ENCODE measurements around the gene VAMP4. TPM values are rescaled to one million over a fixed set of nuclear protein-coding genes. Genes with fewer than 3 reads are reported as not detected.
"Not testable (repeated sequence)": the region's sequence is repeated elsewhere in the genome, so short reads cannot be mapped to it uniquely, and the experiment has no call there.

The VAMP4 gene
- total and polyA plus RNA-seq, 2 donors = 5.9 to 13.4 TPM

DNA sequence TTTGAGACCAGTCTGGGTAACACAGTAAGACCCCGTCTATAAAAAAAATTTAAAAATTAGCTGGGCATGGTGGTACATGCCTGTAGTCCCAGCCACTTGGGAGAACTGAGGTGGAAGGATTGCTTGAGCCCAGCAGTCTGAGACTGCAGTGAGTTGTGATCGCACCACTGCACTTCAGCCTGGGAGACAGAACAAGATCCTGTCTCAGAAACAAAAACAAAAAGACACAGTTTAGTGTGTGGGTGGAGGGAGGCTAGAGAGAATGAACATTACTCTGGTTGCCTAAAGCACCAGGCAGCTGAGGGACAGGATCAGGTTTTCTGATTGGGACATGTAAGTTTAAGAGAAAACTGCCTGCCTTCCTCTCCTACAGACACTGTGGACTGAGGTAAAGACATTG is 42.3 kb downstream of the VAMP4 start:
- no peaks in the 10 kb centered on the region for H3K4me1 ChIP-seq (ENCODE audit: control insufficient read depth in 2 of 2, insufficient read depth in 2 of 2, low read length in 2 of 2)
- whole genome bisulfite sequencing = 92% methylated on average over 2 of the region's 2 CpGs
- no peak overlapping the region for H3K27ac ChIP-seq (ENCODE audit: low read depth in 1 of 2, low read length in 1 of 2)
- peaks cover 0 to 4% of the 10 kb centered on the region in 2 donors for H3K9me3 ChIP-seq (ENCODE audit: control insufficient read depth in 2 of 2, insufficient read depth in 1 of 2, low read length in 1 of 2)
- DNase-seq (ENCODE audit: low read depth in 6 of 9, low spot score in 9 of 9) = no peak
- H3K4me3 ChIP-seq (ENCODE audit: low read length in 2 of 2) = no peak overlapping the region
- peaks cover 0 to 2% of the 10 kb centered on the region in 2 donors for H3K36me3 ChIP-seq (ENCODE audit: control insufficient read depth in 2 of 2, insufficient read depth in 2 of 2, low read length in 1 of 2)
- H3K27me3 ChIP-seq (ENCODE audit: control insufficient read depth in 2 of 2, insufficient read depth in 1 of 2, low read length in 1 of 2) = no peaks in the 10 kb centered on the region

DNA sequence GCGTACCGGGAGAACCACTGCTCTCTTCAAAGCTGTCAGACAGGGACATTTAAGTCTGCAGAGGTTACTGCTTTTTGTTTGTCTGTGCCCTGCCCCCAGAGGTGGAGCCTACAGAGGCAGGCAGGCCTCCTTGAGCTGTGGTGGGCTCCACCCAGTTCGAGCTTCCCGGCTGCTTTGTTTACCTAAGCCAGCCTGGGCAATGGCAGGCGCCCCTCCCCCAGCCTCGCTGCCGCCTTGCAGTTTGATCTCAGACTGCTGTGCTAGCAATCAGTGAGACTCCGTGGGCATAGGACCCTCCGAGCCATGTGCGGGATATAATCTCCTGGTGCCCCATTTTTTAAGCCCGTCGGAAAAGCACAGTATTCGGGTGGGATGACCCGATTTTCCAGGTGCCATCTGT is 46.1 kb downstream of the VAMP4 start:
- WGBS = 94% methylated on average over 14 of the region's 14 CpGs
- H3K4me3 ChIP-seq (ENCODE audit: low read length in 2 of 2); H3K27ac ChIP-seq (ENCODE audit: low read depth in 1 of 2, low read length in 1 of 2); H3K36me3 ChIP-seq (ENCODE audit: control insufficient read depth in 2 of 2, insufficient read depth in 2 of 2, low read length in 1 of 2); H3K4me1 ChIP-seq (ENCODE audit: control insufficient read depth in 2 of 2, insufficient read depth in 2 of 2, low read length in 2 of 2); H3K9me3 ChIP-seq (ENCODE audit: control insufficient read depth in 2 of 2, insufficient read depth in 1 of 2, low read length in 1 of 2); DNase-seq (ENCODE audit: low read depth in 6 of 9, low spot score in 9 of 9); H3K27me3 ChIP-seq (ENCODE audit: control insufficient read depth in 2 of 2, insufficient read depth in 1 of 2, low read length in 1 of 2): not testable (repeated sequence)

DNA sequence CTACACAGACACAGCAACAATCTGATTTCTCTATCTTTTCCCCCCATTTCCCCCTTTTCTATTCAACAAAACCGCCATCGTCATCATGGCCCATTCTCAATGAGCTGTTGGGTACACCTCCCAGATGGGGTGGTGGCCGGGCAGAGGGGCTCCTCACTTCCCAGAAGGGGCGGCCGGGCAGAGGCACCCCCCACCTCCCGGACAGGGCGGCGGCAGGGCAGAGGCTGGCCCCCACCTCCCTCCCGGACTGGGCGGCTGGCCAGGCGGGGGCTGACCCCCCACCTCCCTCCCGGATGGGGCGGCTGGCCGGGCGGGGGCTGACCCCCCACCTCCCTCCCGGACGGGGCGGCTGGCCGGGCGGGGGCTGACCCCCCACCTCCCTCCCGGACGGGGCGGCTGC is 48.3 kb downstream of the VAMP4 start:
- H3K4me3 ChIP-seq (ENCODE audit: low read length in 2 of 2); H3K27me3 ChIP-seq (ENCODE audit: control insufficient read depth in 2 of 2, insufficient read depth in 1 of 2, low read length in 1 of 2); DNase-seq (ENCODE audit: low read depth in 6 of 9, low spot score in 9 of 9); H3K9me3 ChIP-seq (ENCODE audit: control insufficient read depth in 2 of 2, insufficient read depth in 1 of 2, low read length in 1 of 2); H3K36me3 ChIP-seq (ENCODE audit: control insufficient read depth in 2 of 2, insufficient read depth in 2 of 2, low read length in 1 of 2); H3K4me1 ChIP-seq (ENCODE audit: control insufficient read depth in 2 of 2, insufficient read depth in 2 of 2, low read length in 2 of 2); H3K27ac ChIP-seq (ENCODE audit: low read depth in 1 of 2, low read length in 1 of 2): not testable (repeated sequence)
- WGBS = 98% methylated on average over 18 of the region's 23 CpGs

DNA sequence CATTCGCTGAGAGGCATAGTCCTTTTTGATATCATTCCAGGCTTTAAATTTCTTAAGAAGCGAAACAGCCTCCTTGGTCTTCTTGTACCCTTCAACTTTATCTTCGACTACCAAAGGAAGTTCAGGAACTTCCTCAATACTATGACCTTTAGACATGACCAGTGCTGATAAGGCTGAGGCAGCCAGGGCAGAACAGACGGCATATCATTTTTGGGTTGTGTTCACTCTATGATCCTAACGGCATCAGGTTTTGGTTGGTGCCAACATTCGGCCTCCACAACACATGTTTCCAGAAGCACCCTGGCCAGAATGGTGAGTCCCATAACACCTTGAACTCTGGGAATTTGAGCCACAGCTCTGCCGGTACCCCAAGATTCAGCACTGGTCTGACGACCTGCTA is 58.0 kb downstream of the VAMP4 start:
- DNase-seq (ENCODE audit: low read depth in 6 of 9, low spot score in 9 of 9) = no peak
- Histone ChIP-seq H3K4me1 (ENCODE audit: control insufficient read depth in 2 of 2, insufficient read depth in 2 of 2, low read length in 2 of 2) (no peaks in the 10 kb centered on the region), H3K9me3 (ENCODE audit: control insufficient read depth in 2 of 2, insufficient read depth in 1 of 2, low read length in 1 of 2) (no peaks in the 10 kb centered on the region), H3K27ac (ENCODE audit: low read depth in 1 of 2, low read length in 1 of 2) (no peak overlapping the region), H3K27me3 (ENCODE audit: control insufficient read depth in 2 of 2, insufficient read depth in 1 of 2, low read length in 1 of 2) (no peaks in the 10 kb centered on the region), H3K36me3 (ENCODE audit: control insufficient read depth in 2 of 2, insufficient read depth in 2 of 2, low read length in 1 of 2) (no peaks in the 10 kb centered on the region), H3K4me3 (ENCODE audit: low read length in 2 of 2) (no peak overlapping the region)
- WGBS = 86% methylated on average over 8 of the region's 8 CpGs

DNA sequence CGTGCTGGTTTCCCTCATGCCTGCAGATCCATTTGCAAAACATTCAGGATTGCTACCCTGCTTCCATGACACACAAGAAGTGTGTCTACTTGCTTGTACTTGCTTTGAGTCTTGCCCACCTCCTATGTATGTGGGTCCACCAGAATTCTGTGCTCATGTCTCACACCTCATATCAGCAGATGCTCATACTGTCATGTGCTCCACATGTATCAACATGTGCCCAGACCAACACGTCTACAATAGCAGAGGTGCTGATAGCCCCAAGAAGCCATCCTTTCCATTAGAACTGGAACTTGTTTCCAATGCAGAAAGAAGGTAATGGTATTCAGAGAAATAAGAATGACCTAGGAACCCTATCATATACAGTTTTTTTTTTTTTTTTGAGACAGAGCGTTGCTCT is 61.5 kb downstream of the VAMP4 start:
- Histone ChIP-seq H3K36me3 (ENCODE audit: control insufficient read depth in 2 of 2, insufficient read depth in 2 of 2, low read length in 1 of 2) (no peaks in the 10 kb centered on the region), H3K27ac (ENCODE audit: low read depth in 1 of 2, low read length in 1 of 2) (no peak overlapping the region), H3K4me1 (ENCODE audit: control insufficient read depth in 2 of 2, insufficient read depth in 2 of 2, low read length in 2 of 2) (no peaks in the 10 kb centered on the region), H3K4me3 (ENCODE audit: low read length in 2 of 2) (no peak overlapping the region), H3K9me3 (ENCODE audit: control insufficient read depth in 2 of 2, insufficient read depth in 1 of 2, low read length in 1 of 2) (no peaks in the 10 kb centered on the region), H3K27me3 (ENCODE audit: control insufficient read depth in 2 of 2, insufficient read depth in 1 of 2, low read length in 1 of 2) (no peaks in the 10 kb centered on the region)
- no peak for DNase-seq (ENCODE audit: low read depth in 6 of 9, low spot score in 9 of 9)
- WGBS = 99% methylated on average over 3 of the region's 3 CpGs

DNA sequence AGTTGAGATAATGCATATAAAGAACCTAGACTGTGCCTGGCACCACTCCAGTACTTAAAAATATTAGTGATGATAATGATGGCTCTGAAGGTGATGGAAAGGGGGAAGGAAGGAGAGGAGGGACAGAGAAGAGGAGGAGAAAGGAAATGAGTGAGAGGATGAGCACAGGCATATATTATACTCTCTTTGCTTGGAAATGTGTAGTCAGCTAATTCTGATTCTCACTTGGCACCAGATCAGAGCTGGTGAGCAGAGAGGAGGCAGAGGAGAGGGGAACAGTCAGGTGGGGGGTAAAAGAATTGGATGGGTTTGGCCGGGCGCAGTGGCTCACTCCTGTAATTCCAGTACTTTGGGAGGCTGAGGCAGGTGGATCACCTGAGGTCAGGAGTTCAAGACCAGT is 65.0 kb downstream of the VAMP4 start:
- 98% methylated on average over 2 of the region's 2 CpGs for WGBS
- no peak overlapping the region for H3K27ac ChIP-seq (ENCODE audit: low read depth in 1 of 2, low read length in 1 of 2)
- H3K9me3 ChIP-seq (ENCODE audit: control insufficient read depth in 2 of 2, insufficient read depth in 1 of 2, low read length in 1 of 2) = no peaks in the 10 kb centered on the region
- DNase-seq (ENCODE audit: low read depth in 6 of 9, low spot score in 9 of 9) = no peak
- no peak overlapping the region for H3K4me3 ChIP-seq (ENCODE audit: low read length in 2 of 2)
- no peaks in the 10 kb centered on the region for H3K36me3 ChIP-seq (ENCODE audit: control insufficient read depth in 2 of 2, insufficient read depth in 2 of 2, low read length in 1 of 2)
- H3K4me1 ChIP-seq (ENCODE audit: control insufficient read depth in 2 of 2, insufficient read depth in 2 of 2, low read length in 2 of 2) = no peaks in the 10 kb centered on the region
- H3K27me3 ChIP-seq (ENCODE audit: control insufficient read depth in 2 of 2, insufficient read depth in 1 of 2, low read length in 1 of 2) = no peaks in the 10 kb centered on the region

DNA sequence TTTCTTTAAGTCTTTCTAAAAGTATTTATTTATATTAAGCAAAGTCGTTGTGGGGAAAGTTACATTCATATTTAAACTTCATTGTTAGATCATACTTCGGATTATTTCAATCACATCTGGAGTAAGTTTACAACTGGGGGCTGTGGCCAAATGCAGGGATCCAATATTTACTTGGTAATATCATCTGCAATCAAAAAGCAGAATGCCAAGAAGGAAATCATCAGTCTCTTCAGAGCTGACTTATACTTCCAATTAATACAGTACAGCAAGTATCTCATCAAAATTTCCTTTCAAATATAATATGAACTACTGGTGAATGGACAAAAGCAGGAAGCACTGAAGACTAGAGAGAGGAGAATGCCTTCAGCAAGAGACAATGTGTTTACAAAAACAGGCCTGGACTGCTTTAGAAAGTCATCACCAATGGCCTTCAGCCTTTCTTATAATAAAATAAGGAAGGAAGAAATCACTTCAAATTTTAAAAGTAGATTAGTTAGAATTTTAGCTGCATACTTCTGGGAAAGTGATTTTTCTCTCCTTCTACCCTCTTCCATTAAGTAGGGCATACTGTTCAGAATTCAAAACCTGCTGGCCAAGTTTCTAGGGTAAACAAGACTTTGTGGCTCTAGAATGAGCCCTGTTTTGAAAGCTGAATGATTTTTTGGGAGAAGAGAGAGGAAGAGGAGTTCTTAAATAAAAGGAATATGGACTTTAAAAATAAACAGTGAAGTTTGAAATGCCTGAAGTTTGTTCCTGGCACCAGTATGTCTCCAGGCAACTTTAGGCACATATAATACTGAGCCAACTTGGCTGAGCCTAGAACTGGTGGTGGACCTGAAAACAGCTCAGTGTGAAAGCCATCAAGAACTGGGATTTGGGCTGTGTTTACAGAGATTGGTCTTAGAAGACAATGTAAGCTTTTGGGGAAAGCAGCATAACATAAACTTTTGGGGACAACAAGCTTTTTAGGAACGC is 67.1 kb downstream of the VAMP4 start:
- 95% methylated on average over 3 of the region's 3 CpGs for WGBS
- Histone ChIP-seq H3K4me3 (ENCODE audit: low read length in 2 of 2) (no peak overlapping the region), H3K27me3 (ENCODE audit: control insufficient read depth in 2 of 2, insufficient read depth in 1 of 2, low read length in 1 of 2) (no peaks in the 10 kb centered on the region), H3K9me3 (ENCODE audit: control insufficient read depth in 2 of 2, insufficient read depth in 1 of 2, low read length in 1 of 2) (no peaks in the 10 kb centered on the region), H3K36me3 (ENCODE audit: control insufficient read depth in 2 of 2, insufficient read depth in 2 of 2, low read length in 1 of 2) (no peaks in the 10 kb centered on the region), H3K4me1 (ENCODE audit: control insufficient read depth in 2 of 2, insufficient read depth in 2 of 2, low read length in 2 of 2) (no peaks in the 10 kb centered on the region), H3K27ac (ENCODE audit: low read depth in 1 of 2, low read length in 1 of 2) (no peak overlapping the region)
- no peak for DNase-seq (ENCODE audit: low read depth in 6 of 9, low spot score in 9 of 9)

DNA sequence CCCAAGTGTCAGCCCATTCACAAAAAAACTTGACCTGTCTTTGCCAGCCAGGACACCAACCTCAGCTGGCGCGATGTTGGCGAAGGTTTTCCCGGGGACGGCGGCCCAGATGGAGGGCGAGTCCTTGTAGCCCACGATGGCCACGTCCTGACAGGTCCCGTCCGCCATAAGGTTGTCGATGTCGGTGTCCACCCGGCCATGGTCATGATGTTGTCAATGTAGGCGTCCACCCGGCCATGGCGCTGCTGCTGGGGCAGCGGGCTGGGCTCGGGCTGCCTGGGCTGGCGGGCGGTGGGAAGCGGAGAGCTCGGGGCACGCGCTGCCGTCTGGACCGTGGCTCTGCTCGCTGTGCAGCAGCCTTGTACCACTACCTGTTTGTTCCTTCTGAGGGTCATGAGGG is 71.1 kb downstream of the VAMP4 start:
- Histone ChIP-seq H3K9me3 (ENCODE audit: control insufficient read depth in 2 of 2, insufficient read depth in 1 of 2, low read length in 1 of 2) (no peaks in the 10 kb centered on the region), H3K27me3 (ENCODE audit: control insufficient read depth in 2 of 2, insufficient read depth in 1 of 2, low read length in 1 of 2) (no peaks in the 10 kb centered on the region), H3K27ac (ENCODE audit: low read depth in 1 of 2, low read length in 1 of 2) (no peak overlapping the region), H3K4me3 (ENCODE audit: low read length in 2 of 2) (no peak overlapping the region), H3K4me1 (ENCODE audit: control insufficient read depth in 2 of 2, insufficient read depth in 2 of 2, low read length in 2 of 2) (no peaks in the 10 kb centered on the region), H3K36me3 (ENCODE audit: control insufficient read depth in 2 of 2, insufficient read depth in 2 of 2, low read length in 1 of 2) (no peaks in the 10 kb centered on the region)
- WGBS = 98% methylated on average over 28 of the region's 28 CpGs
- no peak for DNase-seq (ENCODE audit: low read depth in 6 of 9, low spot score in 9 of 9)

DNA sequence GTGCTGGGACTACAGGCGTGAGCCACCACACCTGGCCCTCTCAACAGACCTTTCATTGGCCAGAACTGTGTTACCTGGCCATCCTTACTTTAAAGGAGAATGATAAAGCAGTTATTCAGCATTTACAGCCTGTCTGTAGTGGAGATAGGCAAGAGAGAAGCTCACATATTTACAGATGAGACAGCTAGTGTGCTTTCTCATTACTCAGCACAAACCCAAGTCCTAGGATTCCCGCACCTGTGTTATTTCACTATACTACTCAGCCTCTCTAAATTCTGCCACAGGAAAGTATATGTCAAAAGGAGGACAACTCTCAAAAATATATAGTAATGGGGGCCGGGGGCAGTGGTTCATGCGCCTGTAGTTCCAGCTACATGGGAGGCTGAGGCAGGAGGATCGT is 73.5 kb downstream of the VAMP4 start:
- no peaks in the 10 kb centered on the region for H3K27me3 ChIP-seq (ENCODE audit: control insufficient read depth in 2 of 2, insufficient read depth in 1 of 2, low read length in 1 of 2)
- no peaks in the 10 kb centered on the region for H3K36me3 ChIP-seq (ENCODE audit: control insufficient read depth in 2 of 2, insufficient read depth in 2 of 2, low read length in 1 of 2)
- no peaks in the 10 kb centered on the region for H3K4me1 ChIP-seq (ENCODE audit: control insufficient read depth in 2 of 2, insufficient read depth in 2 of 2, low read length in 2 of 2)
- WGBS = 98% methylated on average over 5 of the region's 5 CpGs
- no peak overlapping the region for H3K27ac ChIP-seq (ENCODE audit: low read depth in 1 of 2, low read length in 1 of 2)
- no peak overlapping the region for H3K4me3 ChIP-seq (ENCODE audit: low read length in 2 of 2)
- no peaks in the 10 kb centered on the region for H3K9me3 ChIP-seq (ENCODE audit: control insufficient read depth in 2 of 2, insufficient read depth in 1 of 2, low read length in 1 of 2)
- no peak for DNase-seq (ENCODE audit: low read depth in 6 of 9, low spot score in 9 of 9)

All from thymus (tissue), 11 donors.